HEK293 (cell line): ENCODE results near the gene CEP135.

ENCODE experiments used
- CTCF ChIA-PET: fragments of 350-600 bp; formaldehyde crosslinking; extraction: SDS; loops from one replicate; lab custom pipeline; 2021; ENCODE audit warnings: antibody characterized with exemption; lab: Yijun Ruan, JAX
- POLR2A ChIA-PET: fragments of 300-600 bp; formaldehyde crosslinking; extraction: SDS; loops from one replicate; lab custom pipeline; 2020; ENCODE audit warnings: antibody characterized with exemption, inconsistent platforms; lab: Yijun Ruan, JAX
- H3K27ac ChIP-seq: fragments of 200-500 bp; sonication (Bioruptor generic); 2 replicates; pipeline ENCODE4 v1.5.1; 2014; ENCODE audit warnings: low read depth, low read length, control low read depth, inconsistent platforms; ENCODE audit errors: extremely low read depth
- H3K36me3 ChIP-seq, 2 experiments: fragments of 200-500 bp in 1 of 2; sonication (Bioruptor generic) in 1 of 2; 1 replicate in 1 of 2; 2 replicates in 1 of 2; pipeline ENCODE4 v1.5.1; 2014 to 2017; ENCODE audit warnings: inconsistent platforms in 2 of 2, low read length in 2 of 2; ENCODE audit not compliant: control insufficient read depth in 2 of 2, insufficient read depth in 1 of 2
- H3K4me1 ChIP-seq: fragments of 200-500 bp; sonication (Bioruptor generic); 2 replicates; pipeline ENCODE4 v1.5.1; 2014; ENCODE audit warnings: mild to moderate bottlenecking, low read length, inconsistent platforms; ENCODE audit not compliant: control insufficient read depth, insufficient read depth
- H3K4me3 ChIP-seq: 2 replicates; pipeline ENCODE4 v1.5.1; 2011; ENCODE audit warnings: low read depth, mild to moderate bottlenecking, control low read depth, low read length, moderate library complexity
- H3K9me3 ChIP-seq: fragments of 200-500 bp; sonication (Bioruptor generic); 2 replicates; pipeline ENCODE4 v1.5.1; 2014; ENCODE audit warnings: low read depth, low read length, inconsistent platforms; ENCODE audit not compliant: control insufficient read depth, insufficient read depth
- GLI4 ChIP-seq: fragments of 450-650 bp; formaldehyde crosslinking; IDR thresholded peaks from 2 replicates; pipeline ENCODE4 v1.5.1; 2016; ENCODE audit warnings: missing biosample characterization, missing genetic modification characterization
- IKZF3 ChIP-seq: fragments of 450-650 bp; IDR thresholded peaks from 2 replicates; pipeline ENCODE4 v1.5.0; 2018; ENCODE audit warnings: missing biosample characterization, mild to moderate bottlenecking, missing genetic modification characterization, moderate library complexity
- PRDM4 ChIP-seq: fragments of 450-650 bp; formaldehyde crosslinking; IDR thresholded peaks from 2 replicates; pipeline ENCODE4 v1.5.1; 2017; ENCODE audit warnings: missing biosample characterization, missing genetic modification characterization
- SP3 ChIP-seq: fragments of 450-650 bp; formaldehyde crosslinking; IDR thresholded peaks from 2 replicates; pipeline ENCODE4 v1.5.1; 2016; ENCODE audit warnings: missing biosample characterization, missing genetic modification characterization
- TRIM28 ChIP-seq: IDR thresholded peaks from 2 replicates; pipeline ENCODE4 v1.6.1; 2011; ENCODE audit warnings: low read length, control low read depth, borderline replicate concordance
- ZBTB26 ChIP-seq: fragments of 450-650 bp; formaldehyde crosslinking; optimal IDR thresholded peaks from 2 replicates; pipeline ENCODE3; 2016; ENCODE audit warnings: missing biosample characterization, mild to moderate bottlenecking, missing genetic modification characterization
- ZBTB44 ChIP-seq: fragments of 450-650 bp; IDR thresholded peaks from 2 replicates; pipeline ENCODE4 v1.5.1; 2018; ENCODE audit warnings: missing biosample characterization, mild to moderate bottlenecking, missing genetic modification characterization
- ZBTB7A ChIP-seq: fragments of 450-650 bp; formaldehyde crosslinking; IDR thresholded peaks from 2 replicates; pipeline ENCODE4 v1.5.1; 2016; ENCODE audit warnings: low read depth, missing biosample characterization, missing genetic modification characterization
- ZNF133 ChIP-seq: fragments of 450-650 bp; formaldehyde crosslinking; IDR thresholded peaks from 2 replicates; pipeline ENCODE4 v1.5.1; 2016; ENCODE audit warnings: missing biosample characterization, missing genetic modification characterization
- ZNF155 ChIP-seq: fragments of 450-650 bp; formaldehyde crosslinking; IDR thresholded peaks from 2 replicates; pipeline ENCODE4 v1.5.1; 2016; ENCODE audit warnings: missing biosample characterization, missing genetic modification characterization
- ZNF174 ChIP-seq: fragments of 450-650 bp; formaldehyde crosslinking; IDR thresholded peaks from 2 replicates; pipeline ENCODE4 v1.5.0; 2017; ENCODE audit warnings: missing biosample characterization, mild to moderate bottlenecking, missing genetic modification characterization
- ZNF211 ChIP-seq: fragments of 450-650 bp; formaldehyde crosslinking; IDR thresholded peaks from 2 replicates; pipeline ENCODE4 v1.5.1; 2016; ENCODE audit warnings: low read depth, missing biosample characterization, missing genetic modification characterization
- ZNF248 ChIP-seq: fragments of 450-650 bp; formaldehyde crosslinking; IDR thresholded peaks from 2 replicates; pipeline ENCODE4 v1.5.1; 2017; ENCODE audit warnings: missing biosample characterization, missing genetic modification characterization
- ZNF26 ChIP-seq: fragments of 450-650 bp; formaldehyde crosslinking; IDR thresholded peaks from 2 replicates; pipeline ENCODE4 v1.5.1; 2016; ENCODE audit warnings: missing biosample characterization, missing genetic modification characterization
- ZNF266 ChIP-seq: fragments of 450-650 bp; formaldehyde crosslinking; IDR thresholded peaks from 2 replicates; pipeline ENCODE4 v1.5.1; 2016; ENCODE audit warnings: missing biosample characterization, missing genetic modification characterization, low read depth
- ZNF311 ChIP-seq: fragments of 450-650 bp; formaldehyde crosslinking; IDR thresholded peaks from 2 replicates; pipeline ENCODE4 v1.5.1; 2017; ENCODE audit warnings: missing biosample characterization, missing genetic modification characterization, borderline replicate concordance
- ZNF544 ChIP-seq: fragments of 450-650 bp; formaldehyde crosslinking; IDR thresholded peaks from 2 replicates; pipeline ENCODE4 v1.5.0; 2017; ENCODE audit warnings: missing biosample characterization, missing genetic modification characterization
- ZNF555 ChIP-seq: fragments of 450-650 bp; formaldehyde crosslinking; conservative IDR thresholded peaks from 2 replicates; pipeline ENCODE4 v1.5.1; 2017; ENCODE audit warnings: missing biosample characterization, mild to moderate bottlenecking, missing genetic modification characterization, inconsistent platforms
- ZNF580 ChIP-seq: fragments of 450-650 bp; formaldehyde crosslinking; IDR thresholded peaks from 2 replicates; pipeline ENCODE4 v1.5.1; 2016; ENCODE audit warnings: missing biosample characterization, missing genetic modification characterization
- ZNF585B ChIP-seq: fragments of 450-650 bp; formaldehyde crosslinking; IDR thresholded peaks from 2 replicates; pipeline ENCODE4 v1.5.1; 2016; ENCODE audit warnings: missing biosample characterization, missing genetic modification characterization
- ZNF658 ChIP-seq: fragments of 450-650 bp; formaldehyde crosslinking; IDR thresholded peaks from 2 replicates; pipeline ENCODE4; 2016; ENCODE audit warnings: missing biosample characterization, missing genetic modification characterization
- ZXDB ChIP-seq: fragments of 450-650 bp; formaldehyde crosslinking; IDR thresholded peaks from 2 replicates; pipeline ENCODE4 v1.5.1; 2016; ENCODE audit warnings: missing biosample characterization, missing genetic modification characterization

Gene CEP135

GRCh38 chr4:55910140-55910539 lies 38.6 kb upstream of the CEP135 start:
- no peaks in the 10 kb centered on the region for H3K36me3 ChIP-seq
- no peaks in the 10 kb centered on the region for H3K4me1 ChIP-seq
- CTCF ChIA-PET: no interaction called here
- no peak overlapping the region for H3K27ac ChIP-seq
- H3K4me3 ChIP-seq: no peak overlapping the region
- no peaks in the 10 kb centered on the region for H3K9me3 ChIP-seq
- POLR2A ChIA-PET: no interaction called here
- TF ChIP-seq ZNF266 (tag by site-specific recombination): no peak

GRCh38 chr4:55912249-55912648 lies 36.5 kb upstream of the CEP135 start:
- no peaks in the 10 kb centered on the region for H3K36me3 ChIP-seq
- H3K9me3 ChIP-seq: no peaks in the 10 kb centered on the region
- TF ChIP-seq ZNF311 (tag by site-specific recombination) (no peak), ZNF544 (no peak), ZNF174 (tag by site-specific recombination) (no peak), IKZF3 (tag by site-specific recombination) (no peak), ZNF26 (tag by site-specific recombination) (no peak), PRDM4 (tag by site-specific recombination) (no peak)
- H3K4me3 ChIP-seq: no peak overlapping the region
- POLR2A ChIA-PET: no interaction called here
- H3K27ac ChIP-seq: no peak overlapping the region
- CTCF ChIA-PET: no interaction called here
- H3K4me1 ChIP-seq: no peaks in the 10 kb centered on the region

GRCh38 chr4:55920571-55920970 lies 28.2 kb upstream of the CEP135 start:
- ChIA-PET POLR2A (no interaction called here), CTCF (interaction anchor here (0.6 kb wide), 1 partner anchor 899 kb away, joined by 5 read pairs; no protein-coding TSS in a partner anchor)
- Histone ChIP-seq H3K4me1 (no peaks in the 10 kb centered on the region), H3K27ac (no peak overlapping the region), H3K4me3 (no peak overlapping the region), H3K36me3 (no peaks in the 10 kb centered on the region), H3K9me3 (no peaks in the 10 kb centered on the region)
- TF ChIP-seq TRIM28 (no peak), ZBTB7A (no peak)

- no peak overlapping the region for H3K4me3 ChIP-seq
- no peaks in the 10 kb centered on the region for H3K9me3 ChIP-seq
- H3K27ac ChIP-seq: no peak overlapping the region
- no peaks in the 10 kb centered on the region for H3K4me1 ChIP-seq
- CTCF ChIA-PET: no interaction called here
- no peaks in the 10 kb centered on the region for H3K36me3 ChIP-seq
- TF ChIP-seq ZNF580 (tag by site-specific recombination) (no peak), ZNF555 (no peak), ZNF585B (tag by site-specific recombination) (no peak), ZBTB44 (tag by site-specific recombination) (no peak), ZNF248 (tag by site-specific recombination) (no peak), SP3 (tag by site-specific recombination) (no peak), ZNF133 (tag by site-specific recombination) (no peak), ZBTB26 (tag by site-specific recombination) (no peak), ZNF658 (no peak), ZXDB (tag by site-specific recombination) (no peak), ZNF155 (no peak), ZNF311 (tag by site-specific recombination) (no peak), GLI4 (no peak), ZNF211 (no peak)
- POLR2A ChIA-PET: no interaction called here
These were observed 27.7 kb upstream of the CEP135 start for GRCh38 chr4:55921093-55921492.
